Calu3 (cell line): ENCODE results near the gene ROBO4. TPM values are rescaled to one million over a fixed set of nuclear protein-coding genes. Genes with fewer than 3 reads are reported as not detected.

Experiments
- BruUV-seq: library from RNA; stranded (reverse); fragments of 400-500 nt; replicated peaks from 2 replicates; lab custom pipeline; 2021; lab: Mats Ljungman, UMichigan
- CTCF ChIA-PET: fragments of 300-600 bp; sonication (Branson Sonifier 250); formaldehyde crosslinking; loops from one replicate; lab custom pipeline; 2022; ENCODE audit warnings: antibody characterized with exemption; lab: Charles Lee
- DNase-seq: peaks from one replicate; pipeline ENCODE4 v3.0.0; 2022
- H3K27ac Mint-ChIP-seq: one replicate; pipeline ENCODE4 v1.8.0; 2022; ENCODE audit warnings: mixed read lengths; ENCODE audit not compliant: unreplicated experiment
- H3K27me3 Mint-ChIP-seq: one replicate; pipeline ENCODE4 v1.8.0; 2022; ENCODE audit warnings: mixed read lengths; ENCODE audit not compliant: unreplicated experiment
- H3K36me3 Mint-ChIP-seq: one replicate; pipeline ENCODE4 v1.8.0; 2022; ENCODE audit warnings: mild to moderate bottlenecking, moderate library complexity, mixed read lengths; ENCODE audit not compliant: insufficient read depth, unreplicated experiment
- H3K4me1 Mint-ChIP-seq: one replicate; pipeline ENCODE4 v1.8.0; 2022; ENCODE audit warnings: mild to moderate bottlenecking, low read depth, mixed read lengths; ENCODE audit not compliant: unreplicated experiment
- H3K4me3 Mint-ChIP-seq: one replicate; pipeline ENCODE4 v1.8.0; 2022; ENCODE audit warnings: mild to moderate bottlenecking, low read depth, moderate library complexity, mixed read lengths; ENCODE audit not compliant: unreplicated experiment
- H3K9me3 Mint-ChIP-seq: one replicate; pipeline ENCODE4 v1.8.0; 2022; ENCODE audit warnings: low read depth, mixed read lengths; ENCODE audit not compliant: unreplicated experiment
- intact Hi-C: fragments of 100-400 bp; cut with micrococcal nuclease; formaldehyde crosslinking; loops from one replicate; pipeline ENCODE4 v1.10.0; 2022; ENCODE audit not compliant: unreplicated experiment
- total RNA-seq: library from RNA; stranded (reverse); gene quantifications from 2 replicates; pipeline ENCODE4 v1.2.3, GENCODE V29; 2022
- TF ChIP-seq, protein P1 (sequence below): fragments of 200-600 bp; IDR thresholded peaks from one replicate; pipeline ENCODE4 v1.8.0; 2022; ENCODE audit warnings: antibody characterized with exemption; ENCODE audit not compliant: unreplicated experiment

Gene ROBO4
- total RNA-seq, 1 experiment from 2014 or later = not detected

DNA sequence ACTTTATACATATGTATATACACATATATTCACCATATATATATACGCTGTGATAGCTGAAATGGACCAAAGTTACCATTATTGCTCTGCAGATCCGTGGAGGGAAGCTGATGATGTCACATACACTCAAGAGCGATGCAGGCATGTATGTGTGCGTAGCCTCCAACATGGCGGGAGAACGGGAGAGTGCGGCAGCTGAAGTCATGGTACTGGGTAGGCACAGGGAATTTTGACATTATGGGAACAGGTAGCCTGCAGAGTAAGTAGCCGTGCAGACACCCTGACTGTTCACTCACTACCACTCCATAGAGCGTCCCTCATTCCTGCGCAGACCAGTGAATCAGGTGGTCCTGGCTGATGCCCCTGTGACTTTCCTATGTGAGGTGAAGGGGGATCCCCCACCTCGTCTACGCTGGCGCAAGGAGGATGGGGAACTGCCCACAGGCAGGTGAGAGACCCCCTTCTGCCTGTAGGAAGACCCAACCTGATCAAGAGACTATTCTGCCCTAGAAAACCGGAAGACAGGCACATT lies 27.7 kb downstream of the ROBO4 start:
- CTCF ChIA-PET = no interaction called here
- H3K4me1 Mint-ChIP-seq = peaks cover 14% of the 10 kb centered on the region
- TF ChIP-seq, protein P1, sequence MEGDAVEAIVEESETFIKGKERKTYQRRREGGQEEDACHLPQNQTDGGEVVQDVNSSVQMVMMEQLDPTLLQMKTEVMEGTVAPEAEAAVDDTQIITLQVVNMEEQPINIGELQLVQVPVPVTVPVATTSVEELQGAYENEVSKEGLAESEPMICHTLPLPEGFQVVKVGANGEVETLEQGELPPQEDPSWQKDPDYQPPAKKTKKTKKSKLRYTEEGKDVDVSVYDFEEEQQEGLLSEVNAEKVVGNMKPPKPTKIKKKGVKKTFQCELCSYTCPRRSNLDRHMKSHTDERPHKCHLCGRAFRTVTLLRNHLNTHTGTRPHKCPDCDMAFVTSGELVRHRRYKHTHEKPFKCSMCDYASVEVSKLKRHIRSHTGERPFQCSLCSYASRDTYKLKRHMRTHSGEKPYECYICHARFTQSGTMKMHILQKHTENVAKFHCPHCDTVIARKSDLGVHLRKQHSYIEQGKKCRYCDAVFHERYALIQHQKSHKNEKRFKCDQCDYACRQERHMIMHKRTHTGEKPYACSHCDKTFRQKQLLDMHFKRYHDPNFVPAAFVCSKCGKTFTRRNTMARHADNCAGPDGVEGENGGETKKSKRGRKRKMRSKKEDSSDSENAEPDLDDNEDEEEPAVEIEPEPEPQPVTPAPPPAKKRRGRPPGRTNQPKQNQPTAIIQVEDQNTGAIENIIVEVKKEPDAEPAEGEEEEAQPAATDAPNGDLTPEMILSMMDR = no peak

DNA sequence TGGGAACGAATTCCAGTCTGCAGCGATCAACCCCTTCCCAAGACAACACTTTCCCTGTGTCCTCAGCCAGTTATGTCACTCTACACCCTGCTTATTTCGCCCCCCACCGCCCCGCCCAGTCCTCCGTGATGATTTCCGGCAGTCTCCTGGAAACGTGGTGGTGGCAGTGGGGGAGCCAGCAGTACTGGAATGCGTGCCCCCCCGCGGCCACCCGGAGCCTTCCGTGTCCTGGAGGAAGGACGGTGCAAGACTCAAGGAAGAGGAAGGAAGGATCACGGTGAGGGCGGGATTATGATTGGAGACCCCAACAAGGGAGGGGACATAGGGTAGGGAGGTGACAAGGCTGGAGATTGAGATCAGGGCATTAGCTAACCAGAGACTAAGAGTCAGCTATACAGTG lies 28.3 kb downstream of the ROBO4 start:
- DNase-seq = no peak
- TF ChIP-seq, protein P1 = no peak
- H3K4me1 Mint-ChIP-seq = peaks cover 14% of the 10 kb centered on the region
- BruUV-seq = no TSS peak
- intact Hi-C loops = no loop called here
- no peaks in the 10 kb centered on the region for H3K9me3 Mint-ChIP-seq
- no peak overlapping the region for H3K4me3 Mint-ChIP-seq
- peaks cover 100% of the 10 kb centered on the region for H3K27me3 Mint-ChIP-seq
- H3K27ac Mint-ChIP-seq = no peak overlapping the region
- CTCF ChIA-PET = no interaction called here
- no peaks in the 10 kb centered on the region for H3K36me3 Mint-ChIP-seq

More for the DNA sequence above, 27.7 kb downstream of the ROBO4 start:
- BruUV-seq = no TSS peak
- H3K9me3 Mint-ChIP-seq = no peaks in the 10 kb centered on the region
- H3K4me3 Mint-ChIP-seq = no peak overlapping the region
- DNase-seq = no peak
- intact Hi-C loops = no loop called here
- peaks cover 4% of the 10 kb centered on the region for H3K36me3 Mint-ChIP-seq
- H3K27me3 Mint-ChIP-seq = peaks cover 100% of the 10 kb centered on the region
- no peak overlapping the region for H3K27ac Mint-ChIP-seq

DNA sequence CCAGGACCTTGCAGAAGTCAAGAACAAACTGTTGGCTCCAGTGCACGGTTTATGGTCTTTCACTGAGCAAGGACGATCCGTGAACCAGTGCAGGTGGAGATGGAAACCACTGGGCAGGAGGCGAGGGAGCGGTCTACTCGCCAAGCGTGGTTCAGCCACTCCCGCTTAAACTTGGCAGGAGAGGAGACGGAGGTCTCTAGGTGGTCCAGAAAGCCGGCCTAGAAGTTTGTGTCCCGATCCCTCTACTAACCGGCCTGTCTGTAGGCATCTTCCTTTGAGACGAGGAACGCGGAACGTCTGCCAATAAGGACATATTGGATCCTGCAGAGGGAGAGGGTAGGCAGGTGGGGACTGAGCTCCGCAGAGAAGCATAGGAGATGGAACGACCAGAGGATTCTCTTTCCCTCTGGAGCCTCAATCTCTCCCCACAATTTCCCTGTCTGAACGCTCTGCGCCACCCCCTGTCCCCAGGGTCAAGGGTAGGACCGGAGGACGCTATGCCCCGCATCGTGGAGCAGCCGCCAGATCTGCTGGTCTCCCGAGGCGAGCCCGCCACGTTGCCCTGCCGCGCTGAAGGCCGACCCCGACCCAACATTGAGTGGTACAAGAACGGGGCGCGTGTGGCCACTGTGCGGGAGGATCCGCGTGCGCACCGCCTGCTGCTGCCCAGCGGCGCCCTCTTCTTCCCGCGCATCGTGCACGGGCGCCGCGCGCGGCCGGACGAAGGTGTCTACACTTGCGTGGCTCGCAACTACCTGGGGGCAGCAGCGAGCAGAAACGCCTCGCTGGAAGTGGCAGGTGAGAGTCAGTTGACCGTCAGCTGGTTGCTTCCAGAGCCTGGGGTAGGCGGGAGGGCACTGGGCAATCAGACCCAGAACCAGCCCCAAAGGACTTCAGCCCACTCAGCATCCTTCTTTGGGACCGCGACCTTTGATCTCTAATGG lies 29.1 kb downstream of the ROBO4 start:
- Mint-ChIP-seq H3K4me1 (peaks cover 19% of the 10 kb centered on the region), H3K27ac (no peak overlapping the region), H3K9me3 (no peaks in the 10 kb centered on the region), H3K4me3 (no peak overlapping the region), H3K27me3 (peaks cover 100% of the 10 kb centered on the region), H3K36me3 (no peaks in the 10 kb centered on the region)
- TF ChIP-seq, protein P1 = no peak
- DNase-seq = no peak
- CTCF ChIA-PET = no interaction called here
- BruUV-seq = no TSS peak
- intact Hi-C loops = no loop called here

DNA sequence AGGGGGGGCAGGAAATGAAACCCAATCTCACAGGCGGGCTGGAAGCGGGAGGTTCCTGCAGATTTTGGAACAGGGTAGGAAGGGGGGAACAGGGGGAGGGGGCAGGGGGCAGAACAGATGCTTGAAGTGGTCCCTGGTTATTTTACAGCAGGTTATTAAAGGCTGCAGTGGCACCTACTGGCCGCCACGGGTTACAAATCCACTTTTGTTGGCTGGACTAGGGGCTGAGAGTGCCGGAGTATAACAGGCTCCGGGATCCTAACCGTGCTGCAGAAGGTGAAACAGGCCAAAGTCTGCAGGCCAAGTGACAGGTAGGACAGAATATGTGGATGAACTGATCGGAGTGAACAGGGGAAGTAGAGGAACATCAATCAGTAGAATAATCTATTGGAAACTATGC lies 30.0 kb downstream of the ROBO4 start:
- CTCF ChIA-PET = interaction anchor here (1.0 kb wide), 1 partner anchor 199 kb away, joined by 9 read pairs; no protein-coding TSS in a partner anchor
- Mint-ChIP-seq H3K36me3 (no peaks in the 10 kb centered on the region), H3K27ac (no peak overlapping the region), H3K27me3 (peaks cover 100% of the 10 kb centered on the region), H3K4me1 (peaks cover 28% of the 10 kb centered on the region), H3K4me3 (no peak overlapping the region), H3K9me3 (no peaks in the 10 kb centered on the region)
- DNase-seq = no peak
- TF ChIP-seq, protein P1 = peak; percentile 29
- BruUV-seq = no TSS peak
- intact Hi-C loops = loop anchor here (1.0 to 2.0 kb wide), 2 partner anchors 198 to 223 kb away; no protein-coding TSS in a partner anchor
